Anterior cingulate cortex (tissue), 58 donors: ENCODE data around the gene G6PC3.
"Not testable (repeated sequence)": the region's sequence is repeated elsewhere in the genome, so short reads cannot be mapped to it uniquely, and the experiment has no call there.

Experiments
- DNase-seq, 58 donors: peaks; one replicate each; lab custom pipeline; 2025; lab: John Stamatoyannopoulos, UW

G6PC3 gene

GRCh38 chr17:44119798-44120197 is 49.3 kb downstream of the G6PC3 start:
- no peak for DNase-seq

DNA sequence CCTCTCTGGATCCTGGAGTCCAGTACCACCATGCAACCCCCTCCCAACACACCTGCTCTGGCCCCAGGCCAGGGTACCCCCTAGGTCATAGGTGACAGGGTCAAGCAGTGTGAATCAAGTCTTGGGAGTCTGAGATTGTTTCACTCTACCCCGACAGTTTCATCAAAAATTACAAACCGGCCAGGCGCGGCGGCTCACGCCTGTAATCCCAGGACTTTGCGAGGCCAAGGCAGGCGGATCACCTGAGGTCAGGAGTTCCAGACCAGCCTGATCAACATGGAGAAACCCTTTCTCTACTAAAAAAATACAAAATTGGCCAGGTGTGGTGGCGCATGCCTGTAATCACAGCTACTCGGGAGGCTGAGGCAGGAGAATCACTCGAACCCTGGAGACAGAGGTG is 49.7 kb downstream of the G6PC3 start:
- not testable (repeated sequence) for DNase-seq

DNA sequence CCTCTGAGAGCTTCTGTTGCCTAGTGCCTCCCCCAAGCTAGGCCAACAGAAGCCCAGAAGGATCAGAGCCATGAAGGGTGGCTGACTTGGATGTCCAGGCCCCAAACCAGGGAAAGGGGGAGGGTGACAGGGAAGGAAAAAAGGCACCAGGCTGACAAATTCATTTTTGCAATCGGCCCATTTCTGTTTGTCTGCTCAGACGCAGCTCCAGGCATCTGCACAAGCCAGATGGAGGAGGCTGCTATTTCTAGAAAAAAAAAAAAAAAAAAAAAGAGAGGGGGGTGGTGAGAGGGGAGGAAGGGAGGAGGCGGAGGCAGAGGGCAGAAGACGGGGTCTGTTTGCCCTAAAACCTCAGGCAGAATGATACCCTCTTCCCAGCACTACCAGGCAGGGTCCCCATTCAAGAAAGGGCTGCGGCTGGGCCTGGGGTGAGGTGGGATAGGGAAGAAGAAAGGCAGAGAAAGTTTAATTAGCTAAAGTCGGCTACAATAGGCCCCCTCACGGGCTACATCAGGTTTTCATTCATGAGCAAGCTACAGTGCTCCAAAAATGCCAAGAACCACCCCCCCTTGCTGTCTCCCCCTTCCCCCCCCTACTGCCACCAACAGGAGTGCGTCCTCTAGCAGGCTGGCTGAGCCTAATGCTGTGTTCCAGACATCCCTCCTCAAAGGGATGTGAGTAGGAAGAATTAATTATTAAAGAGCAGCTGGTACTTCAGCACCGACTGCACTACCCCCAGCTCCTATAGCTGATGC is 50.5 kb downstream of the G6PC3 start:
- DNase-seq: peak in 13 of 58 donors; percentile 12 to 41 (median 26)

DNA sequence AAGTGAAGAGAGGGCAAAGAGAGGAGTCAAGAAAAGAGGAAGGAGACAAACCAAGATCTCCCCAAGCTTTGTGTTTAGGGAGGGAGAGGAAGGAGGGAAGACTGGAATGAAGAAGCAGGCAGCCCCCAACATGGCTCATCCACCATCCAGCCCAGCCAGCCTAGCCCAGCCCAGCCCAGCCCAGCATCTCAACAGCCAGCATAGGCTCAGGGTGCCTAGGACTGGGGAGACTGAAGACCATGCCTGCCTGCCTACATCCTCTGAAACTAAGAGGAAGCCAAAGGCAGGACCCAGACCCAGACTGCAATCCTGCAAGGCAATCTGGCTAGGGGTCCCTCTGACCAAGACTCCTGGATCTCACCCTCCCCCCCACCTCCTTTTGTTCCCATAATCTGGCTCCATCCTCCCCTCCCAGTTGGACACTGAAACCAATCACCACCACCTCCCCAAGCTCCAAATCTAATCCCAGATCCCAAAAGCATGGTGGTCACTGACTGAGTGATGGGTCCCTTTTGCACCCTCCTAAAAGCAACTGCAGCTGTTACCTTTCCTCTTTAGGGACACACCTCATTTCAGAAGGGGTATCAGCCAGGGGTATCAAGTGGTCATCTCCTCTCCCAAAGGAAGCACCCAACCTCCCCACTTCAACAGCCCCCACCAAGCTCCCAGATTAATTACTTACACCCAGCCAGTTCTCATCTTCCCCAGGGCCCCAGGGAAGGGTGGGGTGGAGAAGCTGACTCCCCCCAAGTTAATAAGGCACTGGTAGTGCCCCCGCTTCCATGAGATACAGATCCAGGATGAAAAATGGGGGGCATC is 51.7 kb downstream of the G6PC3 start:
- peak in 1 of 58 donors; percentile 5 for DNase-seq

DNA sequence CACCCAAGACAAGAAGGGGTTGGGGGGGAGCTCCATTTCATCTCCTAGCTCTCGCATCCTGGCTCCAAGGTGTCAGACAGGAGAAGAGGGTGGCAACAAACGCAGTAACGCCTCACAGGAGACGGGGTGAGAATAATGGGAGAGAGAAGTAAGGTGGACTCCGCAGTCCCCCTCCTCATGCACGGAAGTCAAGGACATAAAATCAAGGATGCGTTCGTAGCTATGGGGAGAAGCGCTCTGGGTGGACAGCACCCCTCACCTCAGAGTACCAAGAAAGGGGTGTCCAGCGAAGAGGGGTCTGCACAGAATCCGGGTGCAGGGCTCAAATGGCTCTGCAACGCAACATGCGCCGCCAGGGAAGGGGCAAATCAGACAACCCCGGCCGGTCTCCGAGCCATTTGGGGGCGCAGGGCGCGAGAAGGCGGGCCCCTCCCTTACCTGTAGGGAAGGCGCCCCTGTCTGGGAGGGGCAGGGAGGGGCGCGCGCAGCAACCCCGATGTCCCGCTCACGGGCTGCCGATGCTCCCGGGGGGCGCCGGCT is 52.4 kb downstream of the G6PC3 start:
- DNase-seq: peak in 3 of 58 donors; percentile 48 to 57 (median 52)

DNA sequence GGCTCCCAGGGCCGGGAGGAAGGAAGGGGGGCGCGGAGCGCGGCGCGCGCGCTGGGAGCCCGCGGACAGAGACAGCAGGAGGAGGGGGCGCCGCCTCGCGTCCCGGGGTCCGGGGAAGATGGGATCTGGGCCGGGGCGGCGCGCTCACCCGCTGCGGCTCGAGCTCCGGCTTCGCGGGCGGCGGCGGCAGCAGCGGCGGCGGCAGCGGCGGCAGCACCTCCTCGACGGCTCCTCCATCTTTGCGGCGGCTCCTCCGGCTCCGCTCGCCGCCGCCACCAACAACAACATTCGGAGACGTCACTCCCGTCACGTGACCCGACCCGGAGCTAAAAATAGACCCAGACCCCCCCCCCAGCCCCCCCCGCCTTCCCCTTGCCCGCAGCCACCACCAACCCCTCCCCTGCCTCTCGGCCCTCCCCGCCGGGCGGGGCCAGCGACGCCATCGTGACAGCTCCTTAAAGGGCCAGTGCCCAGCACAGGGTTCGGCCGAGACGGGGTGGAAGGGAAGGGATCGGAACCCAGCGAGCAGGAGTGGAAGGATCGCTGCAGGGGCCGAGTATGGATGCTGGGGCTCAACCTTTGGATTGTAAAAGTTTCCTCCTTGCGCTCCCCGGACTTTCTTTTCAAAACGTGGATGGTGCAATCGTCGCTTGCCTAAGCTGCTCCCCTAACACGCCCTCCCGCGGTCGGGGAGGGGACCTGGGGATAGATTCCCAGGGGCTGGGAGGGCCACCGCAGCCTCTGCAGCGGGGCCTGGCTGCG is 53.0 kb downstream of the G6PC3 start, which contains the start of gene HDAC5:
HDAC5 (minus strand) TSS at position 286 of the 762 bp plus-strand sequence. CDS start 6,126 bp downstream, outside the sequence.
- peak; percentile 66 to 99 (median 96) for DNase-seq

GRCh38 chr17:44124118-44124438 is 53.5 kb downstream of the G6PC3 start:
- DNase-seq: no peak
